ENCODE data around the gene ADAMTSL4.

DNA sequence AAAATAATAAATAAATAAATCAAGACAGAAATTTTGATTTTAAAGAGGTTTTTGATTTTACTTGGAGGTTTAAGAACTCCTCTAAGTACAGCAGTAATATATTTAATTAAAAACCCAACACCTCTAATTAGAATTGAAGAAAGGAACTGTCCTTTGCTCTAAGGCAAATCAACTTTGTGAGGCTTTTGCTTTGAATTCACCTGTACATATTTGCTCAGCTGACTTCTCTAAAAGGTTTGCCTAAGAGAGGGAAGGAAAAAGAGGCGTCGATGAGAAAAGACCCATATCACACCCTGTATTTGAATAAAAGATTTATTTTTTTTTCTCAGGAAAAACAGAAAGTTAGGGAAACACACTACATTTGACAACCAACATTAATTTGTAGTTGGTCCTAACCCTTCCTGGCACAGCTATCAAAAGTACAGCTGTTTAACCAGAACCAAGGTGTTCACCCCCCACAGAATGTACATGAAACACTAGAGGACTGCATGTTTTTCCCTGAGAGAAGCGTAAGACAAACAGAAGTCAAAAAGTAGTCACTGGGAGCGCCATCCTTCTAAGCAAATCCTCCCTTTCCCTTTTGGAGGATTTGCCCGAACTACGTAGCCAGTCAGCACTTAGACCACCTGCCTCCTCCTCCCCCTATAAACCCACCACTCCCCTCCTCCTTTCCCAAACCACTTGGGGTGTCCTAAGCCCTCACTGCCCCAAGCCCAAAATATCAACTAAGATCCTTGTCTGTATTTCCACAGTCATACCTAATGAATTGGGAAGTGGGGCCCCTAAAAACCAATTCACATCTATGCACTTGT lies 25.3 kb downstream of the ADAMTSL4 start:
- no peak for TF ChIP-seq POLR2AphosphoS5 (IDR thresholded peaks at IDR 0.05; ENCODE audit: borderline replicate concordance, low read depth, low read length)
- TF ChIP-seq EZH2 (IDR thresholded peaks at IDR 0.05) = no peak
- TF ChIP-seq FOXP2 (optimal IDR thresholded peaks at IDR 0.05; ENCODE audit: control extremely low read depth, extremely low read length, insufficient read depth) = no peak

Measured in SK-N-MC (cell line).